Activated CD8-positive, alpha-beta T cell treated with anti-CD3 and anti-CD28 coated beads, Interleukin-2, amount 10 ng/mL, durations not matched to agents 7 days and 5 days (primary cell): ENCODE measurements around the gene KCTD20. TPM values are rescaled to one million over a fixed set of nuclear protein-coding genes. Genes with fewer than 3 reads are reported as not detected.
A peak's percentile ranks its signal among the peaks of the same experiment; 100 is the strongest.

ENCODE experiments used
- ATAC-seq: fragments of 150-1000 bp; cut with Tn5 transposase; one replicate; pipeline ENCODE4 v1.10.0; 2021; ENCODE audit warnings: moderate library complexity
- CTCF ChIA-PET: fragments of 350-600 bp; sonication (Branson Sonifier 250); formaldehyde crosslinking; loops from one replicate; lab custom pipeline; 2021; ENCODE audit warnings: antibody characterized with exemption; lab: Charles Lee
- POLR2A ChIA-PET: fragments of 350-600 bp; sonication (Branson Sonifier 250); formaldehyde crosslinking; loops from one replicate; lab custom pipeline; 2021; ENCODE audit warnings: antibody characterized with exemption; lab: Charles Lee
- DNase-seq: peaks from one replicate; pipeline ENCODE4 v3.0.0-alpha.2; 2020
- H3K27ac Mint-ChIP-seq: one replicate; pipeline ENCODE4 v1.8.0; 2021; ENCODE audit warnings: mild to moderate bottlenecking, mixed read lengths
- H3K27me3 Mint-ChIP-seq: one replicate; pipeline ENCODE4 v1.8.0; 2021; ENCODE audit warnings: low read depth, mixed read lengths
- H3K36me3 Mint-ChIP-seq: one replicate; pipeline ENCODE4 v1.8.0; 2021; ENCODE audit warnings: low read depth, mixed read lengths
- H3K4me1 Mint-ChIP-seq: one replicate; pipeline ENCODE4 v1.8.0; 2021; ENCODE audit warnings: low read depth, mixed read lengths
- H3K4me3 Mint-ChIP-seq: one replicate; pipeline ENCODE4 v1.8.0; 2021; ENCODE audit warnings: mild to moderate bottlenecking, mixed read lengths
- H3K9me3 Mint-ChIP-seq: one replicate; pipeline ENCODE4 v1.8.0; 2022; ENCODE audit warnings: mixed read lengths; ENCODE audit not compliant: insufficient read depth
- total RNA-seq, 2 experiments: library from RNA; stranded (reverse); gene quantifications; one replicate each; pipeline ENCODE4 v1.2.3, GENCODE V29; 2021

Gene KCTD20
- total RNA-seq, 2 experiments from 2014 or later = 56.5 to 58.9 TPM

GRCh38 chr6:36423101-36423824 is 19.5 kb upstream of the KCTD20 start:
- Mint-ChIP-seq H3K4me3 (peak overlapping the region; percentile 80), H3K9me3 (no peaks in the 10 kb centered on the region), H3K27me3 (peaks cover 4% of the 10 kb centered on the region), H3K4me1 (peaks cover 19% of the 10 kb centered on the region), H3K36me3 (no peaks in the 10 kb centered on the region), H3K27ac (peak overlapping the region; percentile 86)
- CTCF ChIA-PET = interaction anchor here (0.6 to 2.3 kb wide), 28 partner anchors 8 to 359 kb away, joined by 3 to 17 read pairs (median 4); no protein-coding TSS in a partner anchor
- DNase-seq = peak; percentile 99
- POLR2A ChIA-PET = interaction anchor here (1.0 to 1.5 kb wide), 6 partner anchors 17 to 173 kb away, joined by 3 to 7 read pairs (median 3); no protein-coding TSS in a partner anchor
- peak; percentile 99 for ATAC-seq

GRCh38 chr6:36426622-36427021 is 16.2 kb upstream of the KCTD20 start:
- no peak for DNase-seq
- Mint-ChIP-seq H3K4me3 (no peak overlapping the region), H3K9me3 (no peaks in the 10 kb centered on the region), H3K27me3 (peaks cover 3% of the 10 kb centered on the region), H3K4me1 (peaks cover 19% of the 10 kb centered on the region), H3K36me3 (no peaks in the 10 kb centered on the region), H3K27ac (no peak overlapping the region)
- ChIA-PET CTCF (no interaction called here), POLR2A (interaction anchor here (0.7 kb wide), 1 partner anchor 10 kb away, joined by 4 read pairs; no protein-coding TSS in a partner anchor)
- ATAC-seq = no peak

DNA sequence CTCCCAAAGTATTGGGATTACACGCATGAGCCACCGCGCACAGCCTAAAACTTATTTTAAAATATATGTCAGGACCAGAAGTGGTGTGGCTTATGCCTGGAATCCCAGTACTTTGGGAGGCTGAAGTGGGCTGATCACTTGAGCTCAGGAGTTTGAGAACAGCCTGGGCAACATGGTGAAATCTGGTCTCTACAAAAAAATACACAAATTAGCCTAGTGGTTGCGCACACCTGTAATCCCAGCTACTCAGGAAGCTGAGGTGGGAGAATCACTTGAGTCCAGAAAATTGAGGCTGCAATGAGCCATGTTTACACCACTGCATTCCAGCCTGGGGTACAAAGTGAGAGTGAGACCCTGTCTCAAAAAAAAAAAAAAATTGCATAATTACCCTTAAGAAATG is 13.9 kb upstream of the KCTD20 start:
- H3K4me3 Mint-ChIP-seq = no peak overlapping the region
- DNase-seq = no peak
- H3K9me3 Mint-ChIP-seq = no peaks in the 10 kb centered on the region
- ChIA-PET POLR2A (no interaction called here), CTCF (no interaction called here)
- ATAC-seq = no peak
- H3K27me3 Mint-ChIP-seq = peaks cover 2% of the 10 kb centered on the region
- peaks cover 8% of the 10 kb centered on the region for H3K4me1 Mint-ChIP-seq
- no peak overlapping the region for H3K27ac Mint-ChIP-seq
- no peaks in the 10 kb centered on the region for H3K36me3 Mint-ChIP-seq

- H3K4me3 Mint-ChIP-seq = no peak overlapping the region
- no peak overlapping the region for H3K27ac Mint-ChIP-seq
- ChIA-PET POLR2A (interaction anchor here (0.6 kb wide), 1 partner anchor 275 kb away, joined by 3 read pairs; no protein-coding TSS in a partner anchor), CTCF (no interaction called here)
- no peak for ATAC-seq
- peaks cover 4% of the 10 kb centered on the region for H3K4me1 Mint-ChIP-seq
- no peaks in the 10 kb centered on the region for H3K36me3 Mint-ChIP-seq
- peaks cover 2% of the 10 kb centered on the region for H3K27me3 Mint-ChIP-seq
- no peaks in the 10 kb centered on the region for H3K9me3 Mint-ChIP-seq
- no peak for DNase-seq
Measured at GRCh38 chr6:36430351-36430750, 12.4 kb upstream of the KCTD20 start.

GRCh38 chr6:36431197-36431596 is 11.6 kb upstream of the KCTD20 start:
- no peak overlapping the region for H3K27ac Mint-ChIP-seq
- H3K4me3 Mint-ChIP-seq = no peak overlapping the region
- DNase-seq (no peak), ATAC-seq (no peak)
- POLR2A ChIA-PET = no interaction called here
- H3K4me1 Mint-ChIP-seq = peaks cover 7% of the 10 kb centered on the region
- H3K36me3 Mint-ChIP-seq = no peaks in the 10 kb centered on the region
- H3K27me3 Mint-ChIP-seq = peaks cover 3% of the 10 kb centered on the region
- CTCF ChIA-PET = interaction anchor here (2.0 kb wide), 1 partner anchor 8 kb away, joined by 6 read pairs; no protein-coding TSS in a partner anchor
- no peaks in the 10 kb centered on the region for H3K9me3 Mint-ChIP-seq

DNA sequence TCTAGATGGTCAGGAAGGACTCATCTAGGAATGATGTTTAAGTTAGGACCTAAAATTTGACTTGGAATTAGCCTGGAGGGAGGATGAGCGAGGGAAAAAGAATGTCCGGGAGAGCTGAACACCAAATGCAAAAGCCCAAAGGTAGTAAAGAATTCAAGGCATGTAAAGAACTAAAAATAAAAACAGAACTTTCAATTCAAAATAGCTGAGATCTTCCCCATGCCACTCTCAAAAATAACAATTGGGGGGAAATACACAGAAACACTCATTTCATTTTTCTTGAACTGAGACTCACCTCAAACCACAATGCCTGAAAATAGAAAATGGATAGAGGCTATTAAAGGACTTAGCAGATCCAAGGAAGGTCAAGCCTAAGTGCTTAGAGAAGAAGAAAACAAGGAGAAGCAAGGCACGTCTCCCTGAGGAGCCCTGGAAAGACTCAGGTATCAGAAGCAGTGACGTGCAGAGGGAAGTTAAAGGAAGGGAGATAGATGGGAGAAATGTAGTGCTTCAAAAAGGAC is 10.6 kb upstream of the KCTD20 start:
- no peaks in the 10 kb centered on the region for H3K36me3 Mint-ChIP-seq

GRCh38 chr6:36436466-36436865 is 6.3 kb upstream of the KCTD20 start:
- no peak overlapping the region for H3K27ac Mint-ChIP-seq
- no peak for ATAC-seq

More for the DNA sequence above, 10.6 kb upstream of the KCTD20 start:
- Mint-ChIP-seq H3K4me3 (no peak overlapping the region), H3K27ac (no peak overlapping the region), H3K27me3 (peaks cover 4% of the 10 kb centered on the region), H3K9me3 (no peaks in the 10 kb centered on the region), H3K4me1 (peaks cover 7% of the 10 kb centered on the region)
- CTCF ChIA-PET = interaction anchor here (1.0 to 2.0 kb wide), 2 partner anchors 9 to 18 kb away, joined by 3 to 6 read pairs; no protein-coding TSS in a partner anchor
- POLR2A ChIA-PET = no interaction called here
- no peak for DNase-seq
- ATAC-seq = no peak

GRCh38 chr6:36441307-36441894 is 1.4 kb upstream of the KCTD20 start:
- peak; percentile 88 for DNase-seq
- peaks cover under 1% of the 10 kb centered on the region for H3K27me3 Mint-ChIP-seq

More at GRCh38 chr6:36436466-36436865, 6.3 kb upstream of the KCTD20 start:
- H3K9me3 Mint-ChIP-seq = no peaks in the 10 kb centered on the region
- H3K36me3 Mint-ChIP-seq = no peaks in the 10 kb centered on the region
- no peak overlapping the region for H3K4me3 Mint-ChIP-seq
- POLR2A ChIA-PET = interaction anchor here (0.6 kb wide), 1 partner anchor 9 kb away, joined by 4 read pairs; no protein-coding TSS in a partner anchor
- H3K4me1 Mint-ChIP-seq = peaks cover 14% of the 10 kb centered on the region
- H3K27me3 Mint-ChIP-seq = peaks cover 4% of the 10 kb centered on the region
- DNase-seq = no peak
- CTCF ChIA-PET = no interaction called here

GRCh38 chr6:36442103-36442670 is 613 bp upstream of the KCTD20 start:
- H3K27ac Mint-ChIP-seq = peak overlapping the region; percentile 96
- ATAC-seq = no peak
- peaks cover 38% of the 10 kb centered on the region for H3K4me1 Mint-ChIP-seq
- no peaks in the 10 kb centered on the region for H3K9me3 Mint-ChIP-seq
- peak overlapping the region; percentile 96 for H3K4me3 Mint-ChIP-seq
- DNase-seq = no peak
- POLR2A ChIA-PET = interaction anchor here (0.6 to 1.4 kb wide), 5 partner anchors 9 to 526 kb away, joined by 3 to 6 read pairs (median 4); no protein-coding TSS in a partner anchor
- H3K36me3 Mint-ChIP-seq = peaks cover 21% of the 10 kb centered on the region
- CTCF ChIA-PET = interaction anchor here (1.0 to 4.0 kb wide), 2 partner anchors 19 to 103 kb away, joined by 3 to 17 read pairs; no protein-coding TSS in a partner anchor
- H3K27me3 Mint-ChIP-seq = no peaks in the 10 kb centered on the region

More at GRCh38 chr6:36441307-36441894, 1.4 kb upstream of the KCTD20 start:
- Mint-ChIP-seq H3K9me3 (no peaks in the 10 kb centered on the region), H3K4me1 (peaks cover 38% of the 10 kb centered on the region), H3K36me3 (peaks cover 17% of the 10 kb centered on the region), H3K27ac (peak overlapping the region; percentile 79), H3K4me3 (peak overlapping the region; percentile 67)
- ChIA-PET CTCF (interaction anchor here (1.0 to 4.0 kb wide), 3 partner anchors 18 to 104 kb away, joined by 3 to 17 read pairs (median 4); no protein-coding TSS in a partner anchor), POLR2A (interaction anchor here (0.6 to 1.4 kb wide), 6 partner anchors 10 to 525 kb away, joined by 3 to 6 read pairs (median 4); no protein-coding TSS in a partner anchor)
- ATAC-seq = peak; percentile 78

- ATAC-seq (peak; percentile 6), DNase-seq (peak; percentile 29)
- Mint-ChIP-seq H3K9me3 (peaks cover 3% of the 10 kb centered on the region), H3K27ac (peak overlapping the region; percentile 96), H3K4me1 (peaks cover 40% of the 10 kb centered on the region), H3K4me3 (peak overlapping the region; percentile 96), H3K27me3 (no peaks in the 10 kb centered on the region), H3K36me3 (peaks cover 31% of the 10 kb centered on the region)
- POLR2A ChIA-PET = interaction anchor here (0.6 to 1.1 kb wide), 7 partner anchors 13 to 392 kb away, joined by 3 to 4 read pairs (median 3); partner anchors contain the start of gene SRSF3
- CTCF ChIA-PET = interaction anchor here (0.7 to 0.8 kb wide), 2 partner anchors 21 to 64 kb away, joined by 3 to 8 read pairs; no protein-coding TSS in a partner anchor
Measured at GRCh38 chr6:36443471-36444428, 950 bp downstream of the KCTD20 start.
